ENCODE data around the gene UBD.

The UBD gene

DNA sequence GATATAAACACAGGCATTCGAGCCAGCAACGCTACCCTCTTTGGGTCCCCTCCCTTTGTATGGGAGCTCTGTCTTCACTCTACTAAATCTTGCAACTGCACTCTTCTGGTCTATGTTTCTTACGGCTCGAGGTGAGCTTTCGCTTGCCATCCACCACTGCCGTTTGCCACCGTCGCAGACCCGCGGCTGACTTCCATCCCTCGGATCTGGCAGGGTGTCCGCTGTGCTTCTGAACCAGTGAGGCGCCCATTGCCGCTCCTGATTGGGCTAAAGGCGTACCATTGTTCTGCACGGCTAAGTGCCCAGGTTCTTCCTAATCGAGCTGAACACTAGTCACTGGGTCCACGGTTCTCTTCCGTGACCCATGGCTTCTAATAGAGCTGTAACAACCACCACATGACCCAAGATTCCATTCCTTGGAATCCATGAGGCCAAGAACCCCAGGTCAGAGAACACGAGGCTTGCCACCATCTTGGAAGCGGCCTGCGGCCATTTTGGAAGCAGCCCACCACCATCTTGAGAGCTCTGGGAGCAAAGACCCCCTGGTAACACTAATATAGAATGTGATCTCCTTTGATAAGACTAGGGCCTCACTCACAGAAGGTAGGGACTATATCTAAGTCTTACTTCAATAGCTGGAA, 973 bp downstream of the UBD start:
- DNase-seq: no peak

DNA sequence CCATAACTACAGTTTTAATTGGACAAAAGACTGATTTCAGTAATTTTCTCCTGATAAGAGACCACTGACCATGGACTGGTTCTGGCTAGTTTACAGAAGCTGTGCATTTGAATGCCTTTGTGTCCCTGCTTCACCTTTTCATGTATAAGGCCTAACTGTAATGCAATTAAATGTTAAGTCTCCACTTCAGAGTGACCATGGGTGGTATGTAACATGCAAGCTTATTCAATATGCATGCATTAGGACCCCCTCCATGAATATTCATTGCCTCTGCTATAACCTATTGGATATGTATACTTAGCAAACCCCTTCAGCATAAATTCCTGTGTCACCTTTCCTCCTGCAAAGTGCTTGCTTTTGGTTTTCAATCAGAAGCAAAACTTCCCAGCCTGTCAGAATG, 2.2 kb downstream of the UBD start:
- DNase-seq: no peak

GRCh38 chr6:29554764-29555163, 4.8 kb downstream of the UBD start:
- no peak for DNase-seq

- DNase-seq: peak; percentile 75
Observed at GRCh38 chr6:29553268-29554057, 6.1 kb downstream of the UBD start.

GRCh38 chr6:29552512-29553051, 7.0 kb downstream of the UBD start:
- DNase-seq: peak; percentile 85

- DNase-seq: no peak
Observed at GRCh38 chr6:29547573-29547972, 12.0 kb downstream of the UBD start.

DNA sequence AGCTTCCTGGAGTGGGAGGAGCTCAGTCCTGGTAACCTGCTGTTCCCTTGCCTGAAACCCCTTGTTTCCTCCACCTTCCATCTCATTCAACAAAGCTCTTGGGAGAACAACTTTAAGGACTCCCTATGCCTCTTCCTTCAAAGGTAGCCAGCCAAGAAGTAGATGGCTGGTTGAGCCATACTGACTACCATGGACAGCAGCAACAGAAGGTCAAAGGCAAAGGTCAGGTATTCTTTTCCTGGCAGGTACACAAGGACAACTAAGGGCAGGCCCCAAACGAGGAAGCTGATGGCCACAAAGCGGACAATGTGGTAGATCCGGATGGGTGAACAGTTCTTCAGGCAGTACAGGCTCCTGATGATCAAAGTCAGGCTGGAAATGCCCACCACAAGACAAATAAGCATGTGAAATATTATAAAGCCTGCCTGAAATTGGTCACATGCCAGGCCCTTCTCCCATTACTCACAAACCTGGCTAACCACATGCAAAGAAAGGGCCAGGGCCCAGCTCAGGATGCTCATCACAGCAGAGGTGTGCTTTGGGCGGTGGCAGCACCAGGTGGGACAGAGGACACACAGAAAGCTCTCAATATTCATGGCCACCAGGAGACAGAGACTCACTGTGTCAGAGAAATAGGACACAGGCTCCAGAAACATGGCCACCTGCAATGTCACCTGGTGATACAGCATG, 21.7 kb downstream of the UBD start:
- no peak for DNase-seq

GRCh38 chr6:29532320-29532951, 27.1 kb downstream of the UBD start:
- DNase-seq: no peak

DNA sequence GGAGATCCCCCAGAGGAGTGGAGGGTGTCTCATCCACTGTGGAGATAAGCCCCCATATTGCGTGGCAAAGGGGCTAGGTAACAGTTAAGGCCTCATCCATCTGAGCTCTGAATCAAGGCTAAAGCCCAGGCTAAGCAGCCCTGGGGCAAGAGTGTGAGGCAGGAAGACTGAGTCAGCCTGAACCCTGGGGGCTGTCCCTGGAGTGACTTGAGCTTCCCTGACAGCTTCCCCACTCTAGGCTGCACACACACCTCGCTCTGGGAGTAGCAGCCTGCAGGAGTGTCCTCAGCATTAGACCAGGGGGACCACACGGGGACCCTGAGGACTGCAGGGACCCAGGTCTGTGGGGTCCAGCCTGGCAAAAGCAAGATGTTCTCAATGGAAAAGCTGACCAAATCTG, 27.9 kb downstream of the UBD start:
- no peak for DNase-seq

DNA sequence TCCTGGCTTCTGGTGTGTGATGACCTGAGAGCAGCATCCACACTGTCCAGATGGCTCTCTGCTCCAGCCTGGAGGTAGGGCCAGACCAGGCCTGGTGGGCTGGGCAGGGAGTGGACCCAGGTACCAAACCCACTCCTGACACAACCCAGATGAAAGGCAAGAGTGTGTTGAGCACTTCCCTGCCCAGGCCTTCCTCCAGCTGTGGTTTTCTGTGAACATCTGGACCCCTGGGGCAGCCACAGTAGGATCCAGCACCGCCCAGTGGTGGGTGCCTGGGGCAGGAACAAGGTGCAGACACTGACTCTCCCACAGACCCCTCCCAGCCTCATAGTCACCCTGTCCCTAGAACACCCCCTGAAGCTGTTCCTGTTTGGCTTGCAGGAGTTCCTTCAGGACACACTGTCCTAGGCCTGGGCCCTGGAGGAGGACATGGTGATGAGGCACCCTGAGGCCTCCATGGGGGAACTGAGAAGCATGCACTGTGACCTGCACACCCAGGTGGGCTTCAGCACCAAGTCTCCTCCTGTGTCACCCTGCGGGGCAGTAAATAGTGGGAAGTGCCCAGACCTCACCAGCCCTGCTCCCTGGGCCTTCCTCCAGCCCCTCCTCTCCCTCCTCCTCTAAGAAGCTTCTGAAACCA, 28.7 kb downstream of the UBD start:
- DNase-seq: no peak

- DNase-seq: no peak
Observed at GRCh38 chr6:29529956-29530355, 29.6 kb downstream of the UBD start.

DNA sequence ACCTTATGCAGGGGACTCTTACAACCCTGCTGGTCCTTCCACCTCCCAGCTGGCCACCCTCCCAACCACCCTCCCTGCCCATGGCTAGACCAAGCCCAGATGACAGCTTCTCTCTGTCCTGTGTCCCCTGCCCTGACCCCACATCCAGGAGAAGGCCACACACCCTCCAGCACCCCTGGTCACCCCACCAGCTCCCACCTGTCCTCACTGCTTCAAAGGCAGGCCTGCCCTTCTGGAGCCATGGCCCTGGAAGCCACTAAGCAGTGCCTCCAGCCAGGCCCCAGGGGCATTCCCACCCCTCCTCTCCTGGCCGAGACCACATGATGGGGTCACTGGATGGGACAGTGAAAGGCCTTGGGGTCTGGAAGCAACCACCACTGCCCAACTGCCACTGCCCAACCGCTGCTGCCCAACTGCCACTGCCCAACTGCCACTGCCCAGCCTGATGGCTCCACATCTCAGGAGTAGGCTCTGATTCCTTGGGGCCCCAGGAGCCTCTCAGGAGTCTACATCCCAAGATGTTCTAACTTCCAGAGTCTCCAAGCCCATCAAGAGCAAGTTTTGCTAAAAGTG, 30.5 kb downstream of the UBD start:
- no peak for DNase-seq

- DNase-seq: no peak
Observed at GRCh38 chr6:29528300-29528931, 31.1 kb downstream of the UBD start.

- DNase-seq: no peak
Observed at GRCh38 chr6:29527564-29527963, 32.0 kb downstream of the UBD start.

- DNase-seq: no peak
Observed at GRCh38 chr6:29527126-29527525, 32.4 kb downstream of the UBD start.

GRCh38 chr6:29525311-29525639, 34.3 kb downstream of the UBD start:
- DNase-seq: no peak

DNA sequence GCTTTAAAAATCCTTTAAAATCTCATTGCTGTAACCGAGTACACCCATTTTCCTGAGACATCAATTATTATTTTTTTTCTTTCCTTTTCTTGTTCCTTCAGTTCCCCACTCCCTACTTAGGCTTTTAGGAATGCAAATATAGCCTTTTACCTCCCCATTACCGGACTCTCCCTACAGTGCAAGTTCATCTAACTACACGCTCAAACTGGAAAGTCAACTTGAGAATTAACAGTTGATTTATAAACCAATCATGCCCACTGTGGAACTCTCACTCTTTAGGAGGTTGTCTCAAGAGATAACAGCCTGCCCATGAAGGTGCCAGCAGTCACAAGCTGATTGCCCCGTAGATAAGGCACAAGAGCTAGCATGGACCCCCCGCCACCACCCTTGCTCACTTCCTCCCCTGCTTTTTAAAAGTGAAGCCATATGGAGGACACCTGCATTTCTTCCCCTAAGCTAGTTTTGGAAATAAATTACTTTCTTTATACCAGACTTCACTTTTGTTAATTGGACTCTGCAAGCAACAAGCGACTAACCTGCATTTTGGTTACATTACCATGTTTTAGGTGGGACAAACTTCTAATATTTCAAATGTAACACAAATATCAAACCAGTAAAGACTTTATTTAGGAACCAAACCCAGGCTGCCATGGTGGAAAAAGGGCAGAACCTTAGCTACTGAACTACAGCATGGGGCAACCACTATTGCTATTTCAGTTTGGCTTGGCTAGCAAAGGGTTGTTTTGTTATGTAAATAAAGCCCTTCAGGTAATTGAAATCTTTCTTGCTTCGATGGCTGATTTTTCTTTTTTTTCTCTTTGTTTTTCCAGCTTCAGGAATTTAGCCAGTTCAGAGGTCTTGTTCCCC, 34.9 kb downstream of the UBD start:
- peak; percentile 26 for DNase-seq

DNA sequence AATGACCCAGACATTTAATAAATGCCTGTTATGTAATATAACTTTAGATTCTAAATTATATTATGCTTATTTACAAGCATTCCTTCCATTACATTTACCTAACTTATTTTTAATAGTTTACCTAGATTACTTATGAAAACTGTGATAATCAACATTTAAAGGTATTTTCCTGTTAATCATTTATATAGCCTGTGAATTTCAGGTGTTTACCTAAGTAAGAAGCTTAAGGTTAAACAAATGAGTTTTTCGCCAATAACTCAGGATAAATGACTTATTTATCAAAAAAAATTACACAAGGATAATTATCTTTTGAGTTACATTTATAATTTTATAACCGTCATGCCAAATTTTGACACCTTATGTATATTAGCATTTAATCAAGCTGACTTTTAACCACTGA, 35.5 kb downstream of the UBD start:
- no peak for DNase-seq

- DNase-seq: peak; percentile 68
Observed at GRCh38 chr6:29522227-29522626, 37.3 kb downstream of the UBD start.

- DNase-seq: no peak
Observed at GRCh38 chr6:29521006-29521680, 38.4 kb downstream of the UBD start.
